ENCODE results near the gene NCR3LG1. TPM values are rescaled to one million over a fixed set of nuclear protein-coding genes. Genes with fewer than 3 reads are reported as not detected.

NCR3LG1 gene
- total and polyA plus RNA-seq, 2 donors (not counting 3 experiments of a cell fraction or from before 2014, with no cell fraction given), result 2.2 to 8.1 TPM

DNA sequence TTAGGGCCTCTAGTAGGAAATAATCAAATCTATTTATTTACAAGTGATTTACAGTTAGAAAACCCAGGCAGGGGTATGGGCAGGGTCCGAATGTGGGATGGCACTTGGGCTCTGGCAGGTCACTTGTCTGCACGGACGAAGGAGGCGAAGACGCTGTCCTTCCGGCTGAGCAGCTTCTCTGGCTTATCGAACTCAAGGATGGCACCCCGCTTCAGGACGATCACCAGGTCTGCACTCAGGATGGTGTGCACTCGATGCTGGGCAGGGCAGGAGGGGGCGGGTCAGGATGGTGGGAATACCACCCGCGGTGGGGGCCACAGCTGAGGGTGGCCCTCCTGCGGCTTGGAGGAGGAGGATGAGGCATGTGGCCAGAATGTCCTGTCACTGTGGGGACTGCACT, 41.3 kb downstream of the NCR3LG1 start:
- intact Hi-C loops (cut with micrococcal nuclease) (no loop called here), dilution Hi-C loops (cut with MboI; ENCODE audit: extremely low pct_ligation_motif_present, low sequenced_read_pairs) (no loop called here)
- ChIA-PET POLR2A (no interaction called here), CTCF (interaction anchor here (0.8 kb wide), 1 partner anchor 9 kb away, joined by 3 read pairs; no protein-coding TSS in a partner anchor)
- BruUV-seq (replicated peaks), result no TSS peak
- no peak overlapping the region for H3K9ac ChIP-seq (replicated peaks; ENCODE audit: extremely low read depth, insufficient read depth, low read length)
- H4K20me1 ChIP-seq (replicated peaks; ENCODE audit: control insufficient read depth, extremely low read depth, insufficient read depth, low read length), result no peaks in the 10 kb centered on the region
- H3K9me1 ChIP-seq (replicated peaks; ENCODE audit: control insufficient read depth, extremely low read depth, insufficient read depth, low read length), result no peaks in the 10 kb centered on the region
- H3K4me2 ChIP-seq (ENCODE audit: insufficient read depth, low read length), result no peak overlapping the region
- H2AFZ ChIP-seq (ENCODE audit: low read depth, low read length), result no peak overlapping the region
- no peak overlapping the region for H3K4me3 ChIP-seq (replicated peaks in 1 of 3; ENCODE audit: insufficient read depth in 1 of 3, low read depth in 1 of 3, low read length in 3 of 3)
- H3K9me3 ChIP-seq (replicated peaks; ENCODE audit: control insufficient read depth, insufficient read depth, low read length), result no peaks in the 10 kb centered on the region
- no peak for FAIRE-seq
- H3K4me1 ChIP-seq (ENCODE audit: control insufficient read depth, extremely low read depth, insufficient read depth, low read length), result no peaks in the 10 kb centered on the region
- TF ChIP-seq FOS (IDR thresholded peaks at IDR 0.05; ENCODE audit: borderline replicate concordance, insufficient read depth, low read length), result no peak
- TF ChIP-seq JUN (IDR thresholded peaks at IDR 0.05; ENCODE audit: borderline replicate concordance, insufficient read depth, insufficient read length, low read depth), result no peak
- TF ChIP-seq EZH2 (IDR thresholded peaks at IDR 0.05; ENCODE audit: borderline replicate concordance, low read depth, low read length, severe bottlenecking), result no peak
- no peak for TF ChIP-seq POLR2AphosphoS5 (IDR thresholded peaks at IDR 0.05; ENCODE audit: insufficient read depth, low read depth, low read length)
- no peak for TF ChIP-seq POLR2A (IDR thresholded peaks at IDR 0.05; ENCODE audit: low read depth, low read length)
- TF ChIP-seq GATA2 (IDR thresholded peaks at IDR 0.05; ENCODE audit: insufficient read depth, insufficient read length, low read depth, low read length), result no peak
- TF ChIP-seq MYC (IDR thresholded peaks at IDR 0.05; ENCODE audit: low read depth, low read length), result no peak
- TF ChIP-seq, protein P1, sequence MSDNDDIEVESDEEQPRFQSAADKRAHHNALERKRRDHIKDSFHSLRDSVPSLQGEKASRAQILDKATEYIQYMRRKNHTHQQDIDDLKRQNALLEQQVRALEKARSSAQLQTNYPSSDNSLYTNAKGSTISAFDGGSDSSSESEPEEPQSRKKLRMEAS (IDR thresholded peaks at IDR 0.05; ENCODE audit: insufficient read depth, insufficient read length), result no peak
- TF ChIP-seq, protein P2, sequence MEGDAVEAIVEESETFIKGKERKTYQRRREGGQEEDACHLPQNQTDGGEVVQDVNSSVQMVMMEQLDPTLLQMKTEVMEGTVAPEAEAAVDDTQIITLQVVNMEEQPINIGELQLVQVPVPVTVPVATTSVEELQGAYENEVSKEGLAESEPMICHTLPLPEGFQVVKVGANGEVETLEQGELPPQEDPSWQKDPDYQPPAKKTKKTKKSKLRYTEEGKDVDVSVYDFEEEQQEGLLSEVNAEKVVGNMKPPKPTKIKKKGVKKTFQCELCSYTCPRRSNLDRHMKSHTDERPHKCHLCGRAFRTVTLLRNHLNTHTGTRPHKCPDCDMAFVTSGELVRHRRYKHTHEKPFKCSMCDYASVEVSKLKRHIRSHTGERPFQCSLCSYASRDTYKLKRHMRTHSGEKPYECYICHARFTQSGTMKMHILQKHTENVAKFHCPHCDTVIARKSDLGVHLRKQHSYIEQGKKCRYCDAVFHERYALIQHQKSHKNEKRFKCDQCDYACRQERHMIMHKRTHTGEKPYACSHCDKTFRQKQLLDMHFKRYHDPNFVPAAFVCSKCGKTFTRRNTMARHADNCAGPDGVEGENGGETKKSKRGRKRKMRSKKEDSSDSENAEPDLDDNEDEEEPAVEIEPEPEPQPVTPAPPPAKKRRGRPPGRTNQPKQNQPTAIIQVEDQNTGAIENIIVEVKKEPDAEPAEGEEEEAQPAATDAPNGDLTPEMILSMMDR (IDR thresholded peaks at IDR 0.05; ENCODE audit: extremely low read depth in 1 of 2, insufficient read depth in 1 of 2, low read depth in 1 of 2, low read length in 2 of 2), result no peak
- no peaks in the 10 kb centered on the region for H3K79me2 ChIP-seq (ENCODE audit: control insufficient read depth, insufficient read depth, low read length)
- H3K36me3 ChIP-seq (ENCODE audit: control insufficient read depth in 2 of 2, extremely low read depth in 1 of 2, insufficient read depth in 2 of 2, low read length in 2 of 2), result no peaks in the 10 kb centered on the region
- DNase-seq (ENCODE audit: low read depth, low spot score), result no peak
- no peak overlapping the region for H3K27ac ChIP-seq (ENCODE audit: insufficient read depth, low read depth, low read length)
- H3K27me3 ChIP-seq (ENCODE audit: control insufficient read depth in 2 of 2, insufficient read depth in 2 of 2, low read length in 2 of 2), result peaks cover 8 to 14% of the 10 kb centered on the region in 2 experiments

Measured in endothelial cell of umbilical vein (primary cell).